ENCODE data around the gene PPP2R2C.

PPP2R2C gene

GRCh38 chr4:6424425-6424824 is 48.0 kb downstream of the PPP2R2C start:
- Mint-ChIP-seq H3K27me3 (peaks cover 4% of the 10 kb centered on the region), H3K4me3 (no peak overlapping the region), H3K4me1 (ENCODE audit: low read depth) (peaks cover 14% of the 10 kb centered on the region), H3K27ac (no peak overlapping the region), H3K36me3 (ENCODE audit: low read depth) (no peaks in the 10 kb centered on the region), H3K9me3 (no peaks in the 10 kb centered on the region)
- intact Hi-C loops (cut with micrococcal nuclease), result no loop called here

GRCh38 chr4:6423575-6423974 is 48.8 kb downstream of the PPP2R2C start:
- Mint-ChIP-seq H3K27ac (peak overlapping the region; percentile 22), H3K4me1 (ENCODE audit: low read depth) (peaks cover 14% of the 10 kb centered on the region), H3K4me3 (no peak overlapping the region), H3K27me3 (peaks cover 10% of the 10 kb centered on the region), H3K9me3 (no peaks in the 10 kb centered on the region), H3K36me3 (ENCODE audit: low read depth) (no peaks in the 10 kb centered on the region)
- intact Hi-C loops (cut with micrococcal nuclease), result no loop called here

- intact Hi-C loops (cut with micrococcal nuclease), result no loop called here
- peaks cover 13% of the 10 kb centered on the region for H3K27me3 Mint-ChIP-seq
- no peaks in the 10 kb centered on the region for H3K9me3 Mint-ChIP-seq
- no peak overlapping the region for H3K4me3 Mint-ChIP-seq
- H3K4me1 Mint-ChIP-seq (ENCODE audit: low read depth), result peaks cover 14% of the 10 kb centered on the region
- no peaks in the 10 kb centered on the region for H3K36me3 Mint-ChIP-seq (ENCODE audit: low read depth)
- H3K27ac Mint-ChIP-seq, result no peak overlapping the region
Measured at GRCh38 chr4:6422866-6423265, 49.5 kb downstream of the PPP2R2C start.

- H3K4me1 Mint-ChIP-seq (ENCODE audit: low read depth), result peaks cover 14% of the 10 kb centered on the region
- intact Hi-C loops (cut with micrococcal nuclease), result no loop called here
- no peak overlapping the region for H3K4me3 Mint-ChIP-seq
- H3K36me3 Mint-ChIP-seq (ENCODE audit: low read depth), result no peaks in the 10 kb centered on the region
- no peaks in the 10 kb centered on the region for H3K9me3 Mint-ChIP-seq
- peaks cover 13% of the 10 kb centered on the region for H3K27me3 Mint-ChIP-seq
- H3K27ac Mint-ChIP-seq, result no peak overlapping the region
Measured at GRCh38 chr4:6422105-6422504, 50.3 kb downstream of the PPP2R2C start.

- intact Hi-C loops (cut with micrococcal nuclease), result no loop called here
- Mint-ChIP-seq H3K4me3 (no peak overlapping the region), H3K36me3 (ENCODE audit: low read depth) (no peaks in the 10 kb centered on the region), H3K27me3 (peaks cover 13% of the 10 kb centered on the region), H3K9me3 (no peaks in the 10 kb centered on the region), H3K27ac (no peak overlapping the region), H3K4me1 (ENCODE audit: low read depth) (peaks cover 14% of the 10 kb centered on the region)
Measured at GRCh38 chr4:6421397-6421796, 51.0 kb downstream of the PPP2R2C start.

GRCh38 chr4:6420972-6421371 is 51.4 kb downstream of the PPP2R2C start:
- Mint-ChIP-seq H3K4me3 (no peak overlapping the region), H3K27me3 (peaks cover 13% of the 10 kb centered on the region), H3K4me1 (ENCODE audit: low read depth) (peaks cover 14% of the 10 kb centered on the region), H3K36me3 (ENCODE audit: low read depth) (no peaks in the 10 kb centered on the region), H3K9me3 (no peaks in the 10 kb centered on the region), H3K27ac (no peak overlapping the region)
- intact Hi-C loops (cut with micrococcal nuclease), result no loop called here

GRCh38 chr4:6420036-6420435 is 52.4 kb downstream of the PPP2R2C start:
- H3K4me1 Mint-ChIP-seq (ENCODE audit: low read depth), result peaks cover 14% of the 10 kb centered on the region
- no peaks in the 10 kb centered on the region for H3K36me3 Mint-ChIP-seq (ENCODE audit: low read depth)
- no peak overlapping the region for H3K4me3 Mint-ChIP-seq
- no peaks in the 10 kb centered on the region for H3K9me3 Mint-ChIP-seq
- peaks cover 11% of the 10 kb centered on the region for H3K27me3 Mint-ChIP-seq
- intact Hi-C loops (cut with micrococcal nuclease), result no loop called here
- H3K27ac Mint-ChIP-seq, result no peak overlapping the region

GRCh38 chr4:6419452-6420028 is 52.9 kb downstream of the PPP2R2C start:
- Mint-ChIP-seq H3K4me3 (no peak overlapping the region), H3K4me1 (ENCODE audit: low read depth) (peaks cover 12% of the 10 kb centered on the region), H3K27ac (no peak overlapping the region), H3K36me3 (ENCODE audit: low read depth) (no peaks in the 10 kb centered on the region), H3K9me3 (no peaks in the 10 kb centered on the region), H3K27me3 (peaks cover 11% of the 10 kb centered on the region)
- intact Hi-C loops (cut with micrococcal nuclease), result no loop called here

- H3K36me3 Mint-ChIP-seq (ENCODE audit: low read depth), result no peaks in the 10 kb centered on the region
- intact Hi-C loops (cut with micrococcal nuclease), result no loop called here
- no peak overlapping the region for H3K27ac Mint-ChIP-seq
- no peaks in the 10 kb centered on the region for H3K9me3 Mint-ChIP-seq
- peaks cover 11% of the 10 kb centered on the region for H3K27me3 Mint-ChIP-seq
- H3K4me1 Mint-ChIP-seq (ENCODE audit: low read depth), result no peaks in the 10 kb centered on the region
- H3K4me3 Mint-ChIP-seq, result no peak overlapping the region
Measured at GRCh38 chr4:6418193-6418755, 54.1 kb downstream of the PPP2R2C start.

GRCh38 chr4:6417516-6418050 is 54.8 kb downstream of the PPP2R2C start:
- peaks cover 11% of the 10 kb centered on the region for H3K27me3 Mint-ChIP-seq
- no peaks in the 10 kb centered on the region for H3K9me3 Mint-ChIP-seq
- H3K4me3 Mint-ChIP-seq, result no peak overlapping the region
- no peaks in the 10 kb centered on the region for H3K4me1 Mint-ChIP-seq (ENCODE audit: low read depth)
- H3K36me3 Mint-ChIP-seq (ENCODE audit: low read depth), result no peaks in the 10 kb centered on the region
- intact Hi-C loops (cut with micrococcal nuclease), result no loop called here
- H3K27ac Mint-ChIP-seq, result no peak overlapping the region

- Mint-ChIP-seq H3K27ac (no peak overlapping the region), H3K27me3 (peaks cover 11% of the 10 kb centered on the region), H3K9me3 (no peaks in the 10 kb centered on the region), H3K36me3 (ENCODE audit: low read depth) (no peaks in the 10 kb centered on the region), H3K4me1 (ENCODE audit: low read depth) (no peaks in the 10 kb centered on the region), H3K4me3 (no peak overlapping the region)
- intact Hi-C loops (cut with micrococcal nuclease), result no loop called here
Measured at GRCh38 chr4:6416518-6417286, 55.7 kb downstream of the PPP2R2C start.

- Mint-ChIP-seq H3K36me3 (ENCODE audit: low read depth) (no peaks in the 10 kb centered on the region), H3K9me3 (no peaks in the 10 kb centered on the region), H3K27ac (no peak overlapping the region), H3K4me3 (no peak overlapping the region), H3K27me3 (peaks cover 9% of the 10 kb centered on the region), H3K4me1 (ENCODE audit: low read depth) (no peaks in the 10 kb centered on the region)
- intact Hi-C loops (cut with micrococcal nuclease), result no loop called here
Measured at GRCh38 chr4:6415031-6415705, 57.2 kb downstream of the PPP2R2C start.

- no peaks in the 10 kb centered on the region for H3K36me3 Mint-ChIP-seq (ENCODE audit: low read depth)
Measured at GRCh38 chr4:6414578-6414977, 57.8 kb downstream of the PPP2R2C start.

GRCh38 chr4:6410664-6411063 is 61.8 kb downstream of the PPP2R2C start:
- Mint-ChIP-seq H3K36me3 (ENCODE audit: low read depth) (no peaks in the 10 kb centered on the region), H3K27ac (no peak overlapping the region), H3K9me3 (no peaks in the 10 kb centered on the region), H3K4me1 (ENCODE audit: low read depth) (no peaks in the 10 kb centered on the region), H3K4me3 (no peak overlapping the region), H3K27me3 (peaks cover 5% of the 10 kb centered on the region)
- intact Hi-C loops (cut with micrococcal nuclease), result no loop called here

More at GRCh38 chr4:6414578-6414977, 57.8 kb downstream of the PPP2R2C start:
- no peaks in the 10 kb centered on the region for H3K4me1 Mint-ChIP-seq (ENCODE audit: low read depth)
- H3K27me3 Mint-ChIP-seq, result peaks cover 9% of the 10 kb centered on the region
- H3K27ac Mint-ChIP-seq, result no peak overlapping the region
- H3K4me3 Mint-ChIP-seq, result no peak overlapping the region
- H3K9me3 Mint-ChIP-seq, result no peaks in the 10 kb centered on the region
- intact Hi-C loops (cut with micrococcal nuclease), result no loop called here

Measured in dendritic cell treated with granulocyte-macrophage colony-stimulating factor and Interleukin-4, amounts not matched to agents 40 ng/mL and 50 ng/mL, for 4 days (primary cell).